Testis (tissue), 2 donors: ENCODE measurements around the gene ACOX1.

ENCODE experiments used
- POLR2A ChIP-seq: fragments of 450-650 bp; IDR thresholded peaks from one replicate; pipeline ENCODE4 v1.6.1; 2017; ENCODE audit warnings: antibody characterized with exemption, mild to moderate bottlenecking, moderate library complexity
- TF ChIP-seq, protein P1 (sequence below), 3 experiments: fragments of 450-650 bp in 2 of 3; fragments of 200-600 bp in 1 of 3; sonication (generic) in 1 of 3; IDR thresholded peaks; one replicate each; pipeline ENCODE4 v1.5.1; 2016 to 2019; ENCODE audit warnings: antibody characterized with exemption in 3 of 3, mild to moderate bottlenecking in 2 of 3, moderate library complexity in 1 of 3

DNA sequence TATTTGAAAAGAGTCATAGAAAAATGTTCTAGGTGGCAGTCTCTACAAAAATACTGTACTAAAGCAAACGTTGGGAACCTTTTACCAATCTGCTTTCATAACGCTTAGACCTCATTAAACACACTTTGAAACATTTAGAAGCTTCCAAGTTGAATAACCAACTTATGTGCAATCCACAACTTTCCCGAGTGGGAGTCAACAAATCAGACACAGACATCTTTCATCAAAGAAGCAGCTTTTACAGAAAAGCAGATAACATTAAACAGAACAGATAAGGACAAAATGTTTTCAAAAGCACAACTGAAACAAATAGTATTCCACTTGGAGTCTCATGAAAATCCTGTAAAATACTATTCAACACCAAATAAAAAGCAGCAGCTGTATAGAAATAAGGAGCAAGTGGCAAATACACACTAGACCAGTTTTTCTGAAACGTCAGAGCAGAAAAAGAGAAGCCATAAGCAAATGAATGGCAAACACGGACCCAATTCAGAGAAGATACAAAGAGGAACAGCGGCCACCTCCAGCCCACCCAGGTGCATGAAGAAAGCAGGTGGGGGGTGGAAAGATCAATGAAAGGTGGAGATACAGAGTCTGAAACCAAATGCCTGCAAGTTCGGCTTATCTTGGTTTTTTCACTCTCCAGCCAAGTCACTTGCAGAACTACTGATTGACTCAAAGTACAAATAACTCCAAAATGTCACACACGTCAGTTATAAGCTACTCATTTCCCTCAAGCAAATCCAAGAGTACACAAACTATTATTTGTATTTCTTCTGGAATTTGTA is 19.7 kb downstream of the ACOX1 start:
- TF ChIP-seq POLR2A = no peak
- TF ChIP-seq, protein P1, sequence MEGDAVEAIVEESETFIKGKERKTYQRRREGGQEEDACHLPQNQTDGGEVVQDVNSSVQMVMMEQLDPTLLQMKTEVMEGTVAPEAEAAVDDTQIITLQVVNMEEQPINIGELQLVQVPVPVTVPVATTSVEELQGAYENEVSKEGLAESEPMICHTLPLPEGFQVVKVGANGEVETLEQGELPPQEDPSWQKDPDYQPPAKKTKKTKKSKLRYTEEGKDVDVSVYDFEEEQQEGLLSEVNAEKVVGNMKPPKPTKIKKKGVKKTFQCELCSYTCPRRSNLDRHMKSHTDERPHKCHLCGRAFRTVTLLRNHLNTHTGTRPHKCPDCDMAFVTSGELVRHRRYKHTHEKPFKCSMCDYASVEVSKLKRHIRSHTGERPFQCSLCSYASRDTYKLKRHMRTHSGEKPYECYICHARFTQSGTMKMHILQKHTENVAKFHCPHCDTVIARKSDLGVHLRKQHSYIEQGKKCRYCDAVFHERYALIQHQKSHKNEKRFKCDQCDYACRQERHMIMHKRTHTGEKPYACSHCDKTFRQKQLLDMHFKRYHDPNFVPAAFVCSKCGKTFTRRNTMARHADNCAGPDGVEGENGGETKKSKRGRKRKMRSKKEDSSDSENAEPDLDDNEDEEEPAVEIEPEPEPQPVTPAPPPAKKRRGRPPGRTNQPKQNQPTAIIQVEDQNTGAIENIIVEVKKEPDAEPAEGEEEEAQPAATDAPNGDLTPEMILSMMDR (IDR thresholded peaks at IDR 0.05) = no peak
